ENCODE data around the gene ADAMTSL3.

DNA sequence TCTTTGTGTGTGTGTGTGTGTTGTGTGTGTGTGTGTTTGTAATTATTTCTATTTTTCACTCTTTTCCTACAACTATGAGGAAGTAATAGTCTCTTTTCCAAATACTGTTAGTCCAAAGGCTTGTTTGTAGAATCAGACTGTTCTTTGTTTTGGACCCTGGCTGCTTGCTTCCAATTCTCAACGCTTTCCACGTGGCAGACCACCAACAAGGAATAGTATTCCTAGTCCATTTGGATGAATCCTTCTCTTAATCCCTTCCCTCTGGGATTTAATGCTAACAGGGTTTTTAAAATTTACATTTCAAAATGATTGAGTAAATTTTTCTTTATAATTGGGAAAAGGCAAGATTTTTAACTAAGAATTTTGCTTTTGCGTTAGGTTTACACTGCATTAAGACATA, 62.7 kb downstream of the ADAMTSL3 start:
- TF ChIP-seq, protein P1, sequence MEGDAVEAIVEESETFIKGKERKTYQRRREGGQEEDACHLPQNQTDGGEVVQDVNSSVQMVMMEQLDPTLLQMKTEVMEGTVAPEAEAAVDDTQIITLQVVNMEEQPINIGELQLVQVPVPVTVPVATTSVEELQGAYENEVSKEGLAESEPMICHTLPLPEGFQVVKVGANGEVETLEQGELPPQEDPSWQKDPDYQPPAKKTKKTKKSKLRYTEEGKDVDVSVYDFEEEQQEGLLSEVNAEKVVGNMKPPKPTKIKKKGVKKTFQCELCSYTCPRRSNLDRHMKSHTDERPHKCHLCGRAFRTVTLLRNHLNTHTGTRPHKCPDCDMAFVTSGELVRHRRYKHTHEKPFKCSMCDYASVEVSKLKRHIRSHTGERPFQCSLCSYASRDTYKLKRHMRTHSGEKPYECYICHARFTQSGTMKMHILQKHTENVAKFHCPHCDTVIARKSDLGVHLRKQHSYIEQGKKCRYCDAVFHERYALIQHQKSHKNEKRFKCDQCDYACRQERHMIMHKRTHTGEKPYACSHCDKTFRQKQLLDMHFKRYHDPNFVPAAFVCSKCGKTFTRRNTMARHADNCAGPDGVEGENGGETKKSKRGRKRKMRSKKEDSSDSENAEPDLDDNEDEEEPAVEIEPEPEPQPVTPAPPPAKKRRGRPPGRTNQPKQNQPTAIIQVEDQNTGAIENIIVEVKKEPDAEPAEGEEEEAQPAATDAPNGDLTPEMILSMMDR (IDR thresholded peaks at IDR 0.05) = no peak
- no peak for TF ChIP-seq POLR2A (IDR thresholded peaks at IDR 0.05)
